ENCODE results near the gene KCNK17.

KCNK17 gene

GRCh38 chr6:39347906-39348585 is 33.8 kb upstream of the KCNK17 start:
- no peak overlapping the region for H3K4me3 ChIP-seq (ENCODE audit: low read length, poor library complexity, severe bottlenecking)
- no peaks in the 10 kb centered on the region for H3K9me2 ChIP-seq (replicated peaks; ENCODE audit: low read depth, low read length)
- no peaks in the 10 kb centered on the region for H3K79me2 ChIP-seq (ENCODE audit: insufficient read depth, low read length)
- no peaks in the 10 kb centered on the region for H3K36me3 ChIP-seq (ENCODE audit: insufficient read depth, low read length)
- no peaks in the 10 kb centered on the region for H3F3A ChIP-seq (ENCODE audit: low read depth)
- no peak overlapping the region for H3K4me2 ChIP-seq (ENCODE audit: low read depth, low read length, poor library complexity, severe bottlenecking)
- no peak for TF ChIP-seq EZH2phosphoT487 (IDR thresholded peaks at IDR 0.05; ENCODE audit: borderline replicate concordance)
- peak; percentile 89 for TF ChIP-seq CTCF (conservative IDR thresholded peaks at IDR 0.05; ENCODE audit: low read length)
- no peaks in the 10 kb centered on the region for H3K27me3 ChIP-seq (ENCODE audit: insufficient read depth, low read length, poor library complexity, severe bottlenecking)
- H4K20me1 ChIP-seq (ENCODE audit: insufficient read depth, low read length, poor library complexity, severe bottlenecking): no peaks in the 10 kb centered on the region
- H3K9ac ChIP-seq (ENCODE audit: low read depth, low read length, poor library complexity, severe bottlenecking): no peak overlapping the region
- no peak overlapping the region for H2AFZ ChIP-seq (ENCODE audit: low read length)
- peaks cover 8% of the 10 kb centered on the region for H3K4me1 ChIP-seq (ENCODE audit: insufficient read depth, low read length, poor library complexity, severe bottlenecking)
- no peaks in the 10 kb centered on the region for H3K9me3 ChIP-seq (ENCODE audit: insufficient read depth, low read depth, low read length)

GRCh38 chr6:39347206-39347605 is 33.0 kb upstream of the KCNK17 start:
- TF ChIP-seq EZH2phosphoT487 (IDR thresholded peaks at IDR 0.05; ENCODE audit: borderline replicate concordance) (no peak), CTCF (conservative IDR thresholded peaks at IDR 0.05; ENCODE audit: low read length) (no peak)
- no peak overlapping the region for H3K4me2 ChIP-seq (ENCODE audit: low read depth, low read length, poor library complexity, severe bottlenecking)

GRCh38 chr6:39344821-39345280 is 30.6 kb upstream of the KCNK17 start:
- Histone ChIP-seq H3K4me2 (ENCODE audit: low read depth, low read length, poor library complexity, severe bottlenecking) (no peak overlapping the region), H2AFZ (ENCODE audit: low read length) (no peak overlapping the region), H3K36me3 (ENCODE audit: insufficient read depth, low read length) (no peaks in the 10 kb centered on the region), H3K27me3 (ENCODE audit: insufficient read depth, low read length, poor library complexity, severe bottlenecking) (no peaks in the 10 kb centered on the region), H3K9me3 (ENCODE audit: insufficient read depth, low read depth, low read length) (no peaks in the 10 kb centered on the region), H3K9ac (ENCODE audit: low read depth, low read length, poor library complexity, severe bottlenecking) (no peak overlapping the region), H3K9me2 (replicated peaks; ENCODE audit: low read depth, low read length) (no peaks in the 10 kb centered on the region), H3K4me3 (ENCODE audit: low read length, poor library complexity, severe bottlenecking) (no peak overlapping the region), H3F3A (ENCODE audit: low read depth) (no peaks in the 10 kb centered on the region), H4K20me1 (ENCODE audit: insufficient read depth, low read length, poor library complexity, severe bottlenecking) (no peaks in the 10 kb centered on the region), H3K79me2 (ENCODE audit: insufficient read depth, low read length) (no peaks in the 10 kb centered on the region), H3K4me1 (ENCODE audit: insufficient read depth, low read length, poor library complexity, severe bottlenecking) (peaks cover 32% of the 10 kb centered on the region)
- TF ChIP-seq CTCF (conservative IDR thresholded peaks at IDR 0.05; ENCODE audit: low read length) (no peak), EZH2phosphoT487 (IDR thresholded peaks at IDR 0.05; ENCODE audit: borderline replicate concordance) (no peak)

More at GRCh38 chr6:39347206-39347605, 33.0 kb upstream of the KCNK17 start:
- H4K20me1 ChIP-seq (ENCODE audit: insufficient read depth, low read length, poor library complexity, severe bottlenecking): no peaks in the 10 kb centered on the region
- no peaks in the 10 kb centered on the region for H3K79me2 ChIP-seq (ENCODE audit: insufficient read depth, low read length)
- H3K9ac ChIP-seq (ENCODE audit: low read depth, low read length, poor library complexity, severe bottlenecking): no peak overlapping the region
- no peaks in the 10 kb centered on the region for H3K27me3 ChIP-seq (ENCODE audit: insufficient read depth, low read length, poor library complexity, severe bottlenecking)
- H3K9me3 ChIP-seq (ENCODE audit: insufficient read depth, low read depth, low read length): no peaks in the 10 kb centered on the region
- H2AFZ ChIP-seq (ENCODE audit: low read length): no peak overlapping the region
- no peak overlapping the region for H3K4me3 ChIP-seq (ENCODE audit: low read length, poor library complexity, severe bottlenecking)
- H3K9me2 ChIP-seq (replicated peaks; ENCODE audit: low read depth, low read length): no peaks in the 10 kb centered on the region
- peaks cover 14% of the 10 kb centered on the region for H3K4me1 ChIP-seq (ENCODE audit: insufficient read depth, low read length, poor library complexity, severe bottlenecking)
- no peaks in the 10 kb centered on the region for H3K36me3 ChIP-seq (ENCODE audit: insufficient read depth, low read length)
- H3F3A ChIP-seq (ENCODE audit: low read depth): no peaks in the 10 kb centered on the region
